IPS DF 4.7 (cell line): ENCODE results near the gene SNUPN.
"Not testable (repeated sequence)": the region's sequence is repeated elsewhere in the genome, so short reads cannot be mapped to it uniquely, and the experiment has no call there.

Experiments
- DNase-seq: peaks from one replicate; pipeline ENCODE4 v3.0.0-alpha.2; 2013; ENCODE audit warnings: low spot score; ENCODE audit errors: extremely low read depth

Gene SNUPN

GRCh38 chr15:75583701-75584100 is 41.8 kb downstream of the SNUPN start:
- no peak for DNase-seq

- DNase-seq, result not testable (repeated sequence)
Observed at GRCh38 chr15:75582943-75583342, 42.6 kb downstream of the SNUPN start.

- peak; percentile 33 for DNase-seq
Observed at GRCh38 chr15:75578948-75579920, 46.3 kb downstream of the SNUPN start, which contains the start of gene PTPN9. Gene PTPN9, minus strand, starts transcription at chr15:75579315. Its CDS starts 539 bp downstream, at chr15:75578776.

- DNase-seq, result no peak
Observed at GRCh38 chr15:75578173-75578947, 47.2 kb downstream of the SNUPN start.

- no peak for DNase-seq
Observed at GRCh38 chr15:75577401-75578172, 47.9 kb downstream of the SNUPN start.

- DNase-seq, result no peak
Observed at GRCh38 chr15:75573648-75574384, 51.7 kb downstream of the SNUPN start.

GRCh38 chr15:75570126-75570845 is 55.2 kb downstream of the SNUPN start:
- DNase-seq, result no peak

- no peak for DNase-seq
Observed at GRCh38 chr15:75565062-75565970, 60.2 kb downstream of the SNUPN start.

- DNase-seq, result no peak
Observed at GRCh38 chr15:75561888-75562287, 63.6 kb downstream of the SNUPN start.

GRCh38 chr15:75559360-75559759 is 66.2 kb downstream of the SNUPN start:
- not testable (repeated sequence) for DNase-seq

GRCh38 chr15:75558955-75559354 is 66.6 kb downstream of the SNUPN start:
- not testable (repeated sequence) for DNase-seq

GRCh38 chr15:75554717-75555116 is 70.8 kb downstream of the SNUPN start:
- DNase-seq, result no peak

- DNase-seq, result no peak
Observed at GRCh38 chr15:75553659-75554058, 71.9 kb downstream of the SNUPN start.

GRCh38 chr15:75551091-75551490 is 74.4 kb downstream of the SNUPN start:
- no peak for DNase-seq
